Astrocyte (in vitro differentiated cells and primary cell): Measurements from ENCODE around the gene C1orf87.

Source experiments
- CTCF ChIP-seq: IDR thresholded peaks from 2 replicates; pipeline ENCODE4 v1.5.1; 2011; ENCODE audit warnings: low read depth, mild to moderate bottlenecking, inconsistent platforms, low read length, moderate library complexity; ENCODE audit not compliant: insufficient read depth
- EZH2 ChIP-seq: IDR thresholded peaks from 2 replicates; pipeline ENCODE4 v1.6.1; 2012; ENCODE audit warnings: mild to moderate bottlenecking, low read length, inconsistent platforms; ENCODE audit not compliant: insufficient read depth

GRCh38 chr1:60088620-60089155 is 15.1 kb upstream of the C1orf87 start:
- TF ChIP-seq CTCF: peak; percentile 27
- TF ChIP-seq EZH2: no peak
